HepG2 (cell line): ENCODE data around the gene DCDC2C. TPM values are rescaled to one million over a fixed set of nuclear protein-coding genes. Genes with fewer than 3 reads are reported as not detected.
A peak's percentile ranks its signal among the peaks of the same experiment; 100 is the strongest.

ENCODE experiments used
- ATAC-seq: fragments of 200-7000 bp; cut with Tn5 transposase; 3 replicates; pipeline ENCODE4 v1.9.1; 2020; ENCODE audit warnings: mild to moderate bottlenecking, moderate library complexity
- BruUV-seq: library from RNA; stranded (reverse); fragments of 400-500 nt; replicated peaks from 2 replicates; lab custom pipeline; 2021; lab: Mats Ljungman, UMichigan
- CTCF ChIA-PET: fragments of 300-600 bp; formaldehyde crosslinking; extraction: SDS; loops from one replicate; lab custom pipeline; 2021; ENCODE audit warnings: low total read pairs, inconsistent platforms, low intra/inter-chr PET ratio; lab: Yijun Ruan, JAX
- POLR2A ChIA-PET: fragments of 350-600 bp; sonication (Branson Sonifier 250); formaldehyde crosslinking; loops from one replicate; lab custom pipeline; 2020; ENCODE audit warnings: antibody characterized with exemption, inconsistent platforms; lab: Yijun Ruan, JAX
- DNase-seq: peaks from one replicate; pipeline ENCODE4 v3.0.0-alpha.2; 2015; ENCODE audit warnings: low spot score
- FAIRE-seq: peaks from 3 replicates; lab custom pipeline; 2011; peaks lifted over from hg19 to GRCh38; lab: Jason Lieb, UNC
- H2AFZ ChIP-seq: one replicate; pipeline ENCODE4 v1.6.1; 2011; ENCODE audit warnings: low read length, inconsistent platforms
- H3K27ac ChIP-seq: fragments of 300-600 bp; 3 replicates; pipeline ENCODE4 v1.8.0; 2011; ENCODE audit warnings: mixed run types, mild to moderate bottlenecking, mixed read lengths, low read length, inconsistent platforms; ENCODE audit not compliant: insufficient read depth; ENCODE audit errors: extremely low read length
- H3K27me3 ChIP-seq, 2 experiments: fragments of 200-600 bp in 1 of 2; 2 replicates in 1 of 2; 3 replicates in 1 of 2; pipeline versions ENCODE4 v1.6.0 to v1.8.0; 2011; ENCODE audit warnings: low read length in 2 of 2, mild to moderate bottlenecking in 2 of 2, moderate library complexity in 2 of 2, inconsistent platforms in 1 of 2; ENCODE audit not compliant: insufficient read depth in 2 of 2, control insufficient read depth in 1 of 2
- H3K36me3 ChIP-seq, 2 experiments: fragments of 200-600 bp in 1 of 2; replicated peaks in 1 of 2; 2 replicates in 1 of 2; 3 replicates in 1 of 2; pipeline versions ENCODE4 v1.5.1 to v1.8.0; 2011; ENCODE audit warnings: low read length in 2 of 2, inconsistent platforms in 1 of 2; ENCODE audit not compliant: insufficient read depth in 2 of 2, control insufficient read depth in 1 of 2
- H3K4me1 ChIP-seq: 2 replicates; pipeline ENCODE4 v1.5.1; 2012; ENCODE audit warnings: low read length, inconsistent platforms; ENCODE audit not compliant: insufficient read depth
- H3K4me2 ChIP-seq: 2 replicates; pipeline ENCODE4 v1.6.0; 2011; ENCODE audit warnings: low read depth, low read length, inconsistent platforms
- H3K4me3 ChIP-seq, 3 experiments: fragments of 200-600 bp in 1 of 3; sonication (generic), shearing (Covaris generic) in 1 of 3; replicated peaks in 1 of 3; 2 replicates each; pipeline ENCODE4 v1.5.1; 2011 to 2016; ENCODE audit warnings: low read length in 3 of 3, inconsistent platforms in 2 of 3, low read depth in 2 of 3, mild to moderate bottlenecking in 2 of 3, control low read depth in 1 of 3, mixed read lengths in 1 of 3; ENCODE audit not compliant: insufficient read depth in 1 of 3
- H3K79me2 ChIP-seq: one replicate; pipeline ENCODE4 v1.6.1; 2011; ENCODE audit warnings: low read length, inconsistent platforms; ENCODE audit not compliant: insufficient read depth
- H3K9ac ChIP-seq: 2 replicates; pipeline ENCODE4 v1.6.0; 2011; ENCODE audit warnings: mild to moderate bottlenecking, low read depth, low read length, inconsistent platforms; ENCODE audit not compliant: insufficient read depth
- H3K9me3 ChIP-seq: 2 replicates; pipeline ENCODE4 v1.5.1; 2012; ENCODE audit warnings: mild to moderate bottlenecking, low read length
- H4K20me1 ChIP-seq: 2 replicates; pipeline ENCODE4 v1.6.0; 2011; ENCODE audit warnings: inconsistent platforms, mild to moderate bottlenecking, low read length, moderate library complexity; ENCODE audit not compliant: insufficient read depth
- CCAR2 ChIP-seq: fragments of 200-400 bp; formaldehyde crosslinking; optimal IDR thresholded peaks from 2 replicates; pipeline ENCODE3; 2018; ENCODE audit warnings: low read depth, mild to moderate bottlenecking, low read length, moderate library complexity
- HNRNPK ChIP-seq: fragments of 200-400 bp; formaldehyde crosslinking; IDR thresholded peaks from 2 replicates; pipeline ENCODE4 v1.6.1; 2018; ENCODE audit warnings: low read length, low read depth, moderate library complexity, mild to moderate bottlenecking; ENCODE audit not compliant: poor library complexity, severe bottlenecking
- PCBP1 ChIP-seq: fragments of 200-400 bp; formaldehyde crosslinking; IDR thresholded peaks from 2 replicates; pipeline ENCODE4 v1.6.1; 2017; ENCODE audit warnings: mild to moderate bottlenecking, low read depth, low read length, borderline replicate concordance
- PCBP2 ChIP-seq: fragments of 200-400 bp; formaldehyde crosslinking; optimal IDR thresholded peaks from 2 replicates; pipeline ENCODE3; 2018; ENCODE audit warnings: low read length, low read depth; ENCODE audit not compliant: poor library complexity, severe bottlenecking
- STAG1 ChIP-seq: sonication (generic); formaldehyde crosslinking; IDR thresholded peaks from 2 replicates; pipeline ENCODE4 v1.4.0; 2020; ENCODE audit warnings: missing genetic modification reagents
- WGBS: methylation state at CpG from one replicate; pipeline ENCODE4 v1.1.6; 2017; ENCODE audit warnings: low lambda C conversion rate; 5-methylcytosine and 5-hydroxymethylcytosine counted together
- in situ Hi-C: cut with HindIII; loops from 2 replicates; pipeline ENCODE4 v1.10.0; 2017; ENCODE audit warnings: low pct_unique_long_range_greater_than_20kb; ENCODE audit not compliant: extremely low pct_ligation_motif_present
- intact Hi-C: fragments of 100-400 bp; cut with micrococcal nuclease; formaldehyde crosslinking; loops from one replicate; pipeline ENCODE4 v1.10.0; 2022; ENCODE audit not compliant: unreplicated experiment
- polyA plus RNA-seq, 8 experiments: library from polyadenylated mRNA; depleted of rRNA in 3 of 8; stranded (reverse) in 7 of 8; unstranded in 1 of 8; fragments of >200 nt; fragmentation: Illumina TruSeq in 4 of 8; extraction: Trizol in 4 of 8; gene quantifications; 2 replicates each; pipeline versions ENCODE4 v1.2.1 to v1.2.3, GENCODE V29; 2011 to 2016; ENCODE audit warnings: low read depth in 4 of 8, missing spikeins in 1 of 8, mixed read lengths in 1 of 8; ENCODE audit not compliant: insufficient read depth in 1 of 8
- total RNA-seq, 5 experiments: library from RNA; depleted of rRNA; stranded (reverse); fragments of >200 nt; fragmentation: Illumina TruSeq; extraction: Trizol; gene quantifications; 2 replicates each; pipeline ENCODE4 v1.2.3, GENCODE V29; 2016; ENCODE audit warnings: low read depth in 1 of 5
- TF ChIP-seq, protein P1 (sequence below): sonication (generic); formaldehyde crosslinking; IDR thresholded peaks from 2 replicates; pipeline ENCODE4 v1.4.0; 2020; ENCODE audit warnings: missing genetic modification reagents

The DCDC2C gene
- total and polyA plus RNA-seq, 2 of the 13 experiments (the other 11 are each of a cell fraction or from before 2014, with no cell fraction given): not detected

DNA sequence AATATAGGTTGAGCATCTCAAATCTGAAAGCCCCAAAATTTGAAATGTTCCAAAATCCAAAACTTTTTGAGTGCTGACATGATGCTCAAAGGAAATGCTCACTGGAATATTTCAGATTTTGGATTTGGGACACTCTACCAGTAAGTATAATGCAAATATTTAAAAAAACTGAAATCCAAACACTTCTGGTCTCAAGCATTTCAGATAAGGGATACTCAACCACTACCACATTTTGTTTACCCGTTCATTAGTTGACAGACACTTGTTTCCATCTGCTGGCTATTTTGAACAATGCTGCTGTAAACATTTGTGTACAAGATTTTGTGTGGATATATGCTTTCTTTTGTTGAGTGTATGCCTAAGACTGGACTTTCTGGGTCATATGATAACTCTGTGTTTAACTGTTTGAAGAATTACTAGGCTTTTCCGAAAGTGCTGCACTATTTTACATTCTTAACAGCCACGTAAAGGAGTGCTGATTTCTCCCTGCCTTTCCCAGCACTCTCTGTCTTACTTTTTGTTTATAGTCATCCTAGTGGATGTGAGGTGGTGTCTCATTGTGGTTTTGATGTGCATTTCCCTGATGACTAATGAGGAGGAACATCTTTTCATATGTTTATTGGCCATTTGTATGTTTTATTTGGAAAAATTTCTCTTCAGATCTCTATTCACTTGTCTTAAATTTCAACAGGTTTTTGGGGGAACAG lies 19.5 kb upstream of the DCDC2C start:
- FAIRE-seq: no peak
- H3K4me1 ChIP-seq: peaks cover under 1% of the 10 kb centered on the region; the same call in 1 of the 2 replicates
- H3K27ac ChIP-seq: no peak overlapping the region
- H4K20me1 ChIP-seq: no peaks in the 10 kb centered on the region
- H3K27me3 ChIP-seq: peaks cover 0 to 3% of the 10 kb centered on the region in 2 experiments; a peak in 2 of 5 replicates
- no peak for DNase-seq
- H3K9ac ChIP-seq: no peak overlapping the region
- 18% methylated on average over 3 of the region's 3 CpGs for WGBS
- in situ Hi-C loops (no loop called here), intact Hi-C loops (no loop called here)
- TF ChIP-seq CCAR2: no peak
- peak; percentile 20 for TF ChIP-seq STAG1
- no peak for ATAC-seq
- H3K36me3 ChIP-seq: no peaks in the 10 kb centered on the region
- POLR2A ChIA-PET: no interaction called here
- CTCF ChIA-PET: no interaction called here
- no peaks in the 10 kb centered on the region for H3K79me2 ChIP-seq
- no peak overlapping the region for H3K4me2 ChIP-seq
- H3K4me3 ChIP-seq: no peak overlapping the region
- BruUV-seq: no TSS peak
- no peak overlapping the region for H2AFZ ChIP-seq
- no peaks in the 10 kb centered on the region for H3K9me3 ChIP-seq

DNA sequence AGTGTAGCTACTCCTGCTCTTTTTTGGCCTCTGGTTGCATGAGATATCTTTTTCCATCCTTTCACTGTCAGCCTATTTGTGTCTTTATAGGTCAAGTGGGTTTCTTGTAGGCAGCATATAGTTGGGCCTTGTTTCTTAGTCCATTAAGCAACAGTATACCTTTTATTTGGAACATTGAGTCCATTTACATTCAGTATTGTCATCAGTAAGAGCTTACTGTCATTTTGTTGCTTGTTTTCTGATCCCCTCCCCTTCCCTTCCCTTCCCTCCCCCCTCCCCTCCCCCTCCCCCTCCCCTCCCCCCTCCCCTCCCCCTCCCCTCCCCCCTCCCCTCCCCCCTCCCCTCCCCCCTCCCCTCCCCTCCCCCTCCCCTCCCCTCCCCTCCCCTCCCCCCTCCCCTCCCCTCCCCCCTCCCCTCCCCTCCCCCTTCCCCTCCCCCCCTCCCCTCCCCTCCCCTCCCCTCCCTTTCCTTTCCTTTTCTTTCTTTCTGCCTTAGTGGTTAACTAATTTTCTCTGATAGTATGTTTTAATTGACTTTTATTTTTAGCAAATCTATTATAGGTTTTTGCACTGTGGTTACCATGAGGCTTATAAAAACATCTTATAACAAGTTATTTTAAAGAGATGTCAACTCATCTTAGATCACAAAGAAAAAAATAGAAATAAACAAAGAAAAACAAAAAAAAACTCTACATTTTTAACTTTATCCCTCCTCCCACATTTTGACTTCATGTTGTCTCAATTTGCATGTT lies 13.2 kb upstream of the DCDC2C start:
- no peak overlapping the region for H3K4me2 ChIP-seq
- H3K79me2 ChIP-seq: no peaks in the 10 kb centered on the region
- in situ Hi-C loops (no loop called here), intact Hi-C loops (no loop called here)
- no peaks in the 10 kb centered on the region for H3K36me3 ChIP-seq
- no peak overlapping the region for H2AFZ ChIP-seq
- ChIA-PET CTCF (no interaction called here), POLR2A (no interaction called here)
- H4K20me1 ChIP-seq: no peaks in the 10 kb centered on the region
- H3K4me3 ChIP-seq: no peak overlapping the region
- BruUV-seq: no TSS peak
- peaks cover 0 to 4% of the 10 kb centered on the region in 2 experiments; a peak in 1 of 5 replicates for H3K27me3 ChIP-seq
- no peak overlapping the region for H3K27ac ChIP-seq
- no peaks in the 10 kb centered on the region for H3K9me3 ChIP-seq
- H3K9ac ChIP-seq: no peak overlapping the region
- no peaks in the 10 kb centered on the region for H3K4me1 ChIP-seq
- no peak for DNase-seq
- TF ChIP-seq PCBP2 (peak; percentile 91), PCBP1 (peak; percentile 97), HNRNPK (peak; percentile 99)
- TF ChIP-seq, protein P1, sequence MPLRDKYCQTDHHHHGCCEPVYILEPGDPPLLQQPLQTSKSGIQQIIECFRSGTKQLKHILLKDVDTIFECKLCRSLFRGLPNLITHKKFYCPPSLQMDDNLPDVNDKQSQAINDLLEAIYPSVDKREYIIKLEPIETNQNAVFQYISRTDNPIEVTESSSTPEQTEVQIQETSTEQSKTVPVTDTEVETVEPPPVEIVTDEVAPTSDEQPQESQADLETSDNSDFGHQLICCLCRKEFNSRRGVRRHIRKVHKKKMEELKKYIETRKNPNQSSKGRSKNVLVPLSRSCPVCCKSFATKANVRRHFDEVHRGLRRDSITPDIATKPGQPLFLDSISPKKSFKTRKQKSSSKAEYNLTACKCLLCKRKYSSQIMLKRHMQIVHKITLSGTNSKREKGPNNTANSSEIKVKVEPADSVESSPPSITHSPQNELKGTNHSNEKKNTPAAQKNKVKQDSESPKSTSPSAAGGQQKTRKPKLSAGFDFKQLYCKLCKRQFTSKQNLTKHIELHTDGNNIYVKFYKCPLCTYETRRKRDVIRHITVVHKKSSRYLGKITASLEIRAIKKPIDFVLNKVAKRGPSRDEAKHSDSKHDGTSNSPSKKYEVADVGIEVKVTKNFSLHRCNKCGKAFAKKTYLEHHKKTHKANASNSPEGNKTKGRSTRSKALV (CRISPR knock-in tag): no peak
- TF ChIP-seq, all 625 proteins: peak for 3
- FAIRE-seq (no peak), ATAC-seq (no peak)
